Astrocyte of the hippocampus (primary cell): ENCODE results near the gene MFAP3.
"Not testable (repeated sequence)": the region's sequence is repeated elsewhere in the genome, so short reads cannot be mapped to it uniquely, and the experiment has no call there.

ENCODE experiments used
- DNase-seq: peaks from one replicate; pipeline ENCODE4 v3.0.0; 2011; ENCODE audit warnings: low read depth, low spot score

Gene MFAP3

GRCh38 chr5:154053468-154053867, 14.7 kb downstream of the MFAP3 start:
- DNase-seq, result no peak

GRCh38 chr5:154055201-154055600, 16.4 kb downstream of the MFAP3 start:
- DNase-seq, result no peak

- peak; percentile 90 for DNase-seq
Measured at GRCh38 chr5:154058055-154059038, 19.6 kb downstream of the MFAP3 start.

GRCh38 chr5:154059039-154059430, 20.3 kb downstream of the MFAP3 start:
- no peak for DNase-seq

- no peak for DNase-seq
Measured at GRCh38 chr5:154059583-154059982, 20.8 kb downstream of the MFAP3 start.

- no peak for DNase-seq
Measured at GRCh38 chr5:154060606-154061005, 21.8 kb downstream of the MFAP3 start.

- DNase-seq, result no peak
Measured at GRCh38 chr5:154063372-154063771, 24.6 kb downstream of the MFAP3 start.

- no peak for DNase-seq
Measured at GRCh38 chr5:154065971-154066370, 27.2 kb downstream of the MFAP3 start.

GRCh38 chr5:154069854-154070253, 31.1 kb downstream of the MFAP3 start:
- DNase-seq, result not testable (repeated sequence)

- DNase-seq, result no peak
Measured at GRCh38 chr5:154071799-154072413, 33.1 kb downstream of the MFAP3 start.

- peak; percentile 89 for DNase-seq
Measured at GRCh38 chr5:154072414-154073171, 33.8 kb downstream of the MFAP3 start.

- no peak for DNase-seq
Measured at GRCh38 chr5:154076240-154076922, 37.6 kb downstream of the MFAP3 start.

GRCh38 chr5:154077696-154078095, 38.9 kb downstream of the MFAP3 start:
- DNase-seq, result peak; percentile 83

GRCh38 chr5:154078272-154078671, 39.5 kb downstream of the MFAP3 start:
- peak; percentile 44 for DNase-seq

- no peak for DNase-seq
Measured at GRCh38 chr5:154081246-154081645, 42.5 kb downstream of the MFAP3 start.

- no peak for DNase-seq
Measured at GRCh38 chr5:154084062-154084639, 45.4 kb downstream of the MFAP3 start.

GRCh38 chr5:154086146-154086545, 47.4 kb downstream of the MFAP3 start:
- DNase-seq, result peak; percentile 46

- DNase-seq, result no peak
Measured at GRCh38 chr5:154086641-154087040, 47.9 kb downstream of the MFAP3 start.

- DNase-seq, result peak; percentile 90
Measured at GRCh38 chr5:154087260-154087659, 48.5 kb downstream of the MFAP3 start.

GRCh38 chr5:154088801-154089200, 50.0 kb downstream of the MFAP3 start:
- no peak for DNase-seq

- DNase-seq, result no peak
Measured at GRCh38 chr5:154090656-154091055, 51.9 kb downstream of the MFAP3 start.
